H9 (cell line): Measurements from ENCODE around the gene ACOX1. TPM values are rescaled to one million over a fixed set of nuclear protein-coding genes. Genes with fewer than 3 reads are reported as not detected.

Source experiments
- DNase-seq: peaks from one replicate; pipeline ENCODE4 v3.0.0-alpha.2; 2017
- H2AFZ ChIP-seq: one replicate; pipeline ENCODE4 v1.6.1; 2013; ENCODE audit warnings: mild to moderate bottlenecking, low read length, control low read depth, moderate library complexity
- H2AK5ac ChIP-seq: 2 replicates; pipeline ENCODE4 v1.6.1; 2013; ENCODE audit warnings: low read length, control low read depth, mixed read lengths; ENCODE audit not compliant: insufficient read length
- H2BK120ac ChIP-seq: one replicate; pipeline ENCODE4 v1.6.1; 2013; ENCODE audit warnings: low read depth, mild to moderate bottlenecking, low read length, control low read depth, inconsistent platforms; ENCODE audit not compliant: poor library complexity, severe bottlenecking
- H2BK12ac ChIP-seq: 2 replicates; pipeline ENCODE4 v1.6.1; 2013; ENCODE audit warnings: low read length, control low read depth, mixed read lengths, low read depth; ENCODE audit not compliant: insufficient read length
- H2BK15ac ChIP-seq: 2 replicates; pipeline ENCODE4 v1.6.1; 2013; ENCODE audit warnings: low read depth, low read length, control low read depth
- H2BK20ac ChIP-seq: one replicate; pipeline ENCODE4 v1.6.1; 2013; ENCODE audit warnings: low read depth, mild to moderate bottlenecking, low read length, control low read depth, inconsistent platforms; ENCODE audit not compliant: poor library complexity, severe bottlenecking
- H2BK5ac ChIP-seq: 2 replicates; pipeline ENCODE4 v1.6.1; 2013; ENCODE audit warnings: low read length, control low read depth, mixed read lengths; ENCODE audit not compliant: insufficient read length
- H3K14ac ChIP-seq: 2 replicates; pipeline ENCODE4 v1.6.1; 2013; ENCODE audit warnings: low read length, control low read depth; ENCODE audit not compliant: insufficient read depth
- H3K18ac ChIP-seq: 2 replicates; pipeline ENCODE4 v1.6.1; 2013; ENCODE audit warnings: low read depth, mild to moderate bottlenecking, mixed read lengths, low read length, control low read depth; ENCODE audit not compliant: insufficient read length
- H3K23ac ChIP-seq: 2 replicates; pipeline ENCODE4 v1.6.1; 2013; ENCODE audit warnings: low read length, control low read depth, mixed read lengths, low read depth; ENCODE audit not compliant: insufficient read length
- H3K23me2 ChIP-seq: 2 replicates; pipeline ENCODE4 v1.6.1; 2013; ENCODE audit warnings: low read depth, mild to moderate bottlenecking, mixed read lengths, low read length, control low read depth; ENCODE audit not compliant: insufficient read length, poor library complexity, severe bottlenecking
- H3K27ac ChIP-seq: 2 replicates; pipeline ENCODE4 v1.5.1; 2013; ENCODE audit warnings: low read length, control low read depth, mixed read lengths, low read depth; ENCODE audit not compliant: insufficient read length
- H3K27me3 ChIP-seq: 2 replicates; pipeline ENCODE4 v1.6.1; 2013; ENCODE audit warnings: low read length, control low read depth, inconsistent platforms; ENCODE audit not compliant: insufficient read depth
- H3K4ac ChIP-seq: 2 replicates; pipeline ENCODE4 v1.6.1; 2013; ENCODE audit warnings: low read depth, mild to moderate bottlenecking, control low read depth, inconsistent platforms, low read length, moderate library complexity
- H3K4me1 ChIP-seq: 2 replicates; pipeline ENCODE4 v1.6.1; 2013; ENCODE audit warnings: low read length, control low read depth, inconsistent platforms; ENCODE audit not compliant: insufficient read depth
- H3K4me2 ChIP-seq: 2 replicates; pipeline ENCODE4 v1.6.1; 2013; ENCODE audit warnings: low read length, control low read depth, mixed read lengths; ENCODE audit not compliant: insufficient read length, insufficient read depth
- H3K56ac ChIP-seq: 2 replicates; pipeline ENCODE4 v1.6.1; 2013; ENCODE audit warnings: low read depth, mild to moderate bottlenecking, mixed read lengths, low read length, control low read depth; ENCODE audit not compliant: insufficient read length
- H3K79me1 ChIP-seq: 2 replicates; pipeline ENCODE4 v1.6.1; 2013; ENCODE audit warnings: low read depth, mild to moderate bottlenecking, moderate library complexity, low read length, control low read depth, inconsistent platforms; ENCODE audit not compliant: insufficient read depth, poor library complexity, severe bottlenecking
- H3K79me2 ChIP-seq: 2 replicates; pipeline ENCODE4 v1.6.1; 2013; ENCODE audit warnings: low read length, control low read depth, inconsistent platforms; ENCODE audit not compliant: insufficient read depth
- H3K9ac ChIP-seq: 2 replicates; pipeline ENCODE4 v1.6.1; 2013; ENCODE audit warnings: low read length, control low read depth, mixed read lengths; ENCODE audit not compliant: insufficient read length; ENCODE audit errors: extremely low read depth
- H3K9me3 ChIP-seq: one replicate; pipeline ENCODE4 v1.6.1; 2013; ENCODE audit warnings: low read depth, low read length, inconsistent platforms; ENCODE audit not compliant: control insufficient read depth
- H3T11ph ChIP-seq: one replicate; pipeline ENCODE4 v1.6.1; 2013; ENCODE audit warnings: mild to moderate bottlenecking, low read length, control low read depth, inconsistent platforms
- H4K20me1 ChIP-seq: one replicate; pipeline ENCODE4 v1.6.1; 2013; ENCODE audit not compliant: control insufficient read depth, insufficient read length, insufficient read depth
- H4K5ac ChIP-seq: 2 replicates; pipeline ENCODE4 v1.6.1; 2013; ENCODE audit warnings: low read depth, mild to moderate bottlenecking, mixed read lengths, low read length, control low read depth; ENCODE audit not compliant: insufficient read length
- H4K8ac ChIP-seq: replicated peaks from 2 replicates; pipeline ENCODE4 v1.6.1; 2013; ENCODE audit warnings: low read length, control low read depth, mixed read lengths, low read depth; ENCODE audit not compliant: insufficient read length
- H4K91ac ChIP-seq: 2 replicates; pipeline ENCODE4 v1.6.1; 2013; ENCODE audit warnings: low read depth, mild to moderate bottlenecking, moderate library complexity, mixed read lengths, low read length, control low read depth; ENCODE audit not compliant: insufficient read length
- H3K27ac Mint-ChIP-seq, 3 experiments: 2 replicates in 2 of 3; 3 replicates in 1 of 3; pipeline ENCODE4 v1.8.0; 2020 to 2021; ENCODE audit warnings: mixed read lengths in 3 of 3, mild to moderate bottlenecking in 1 of 3, moderate library complexity in 1 of 3
- H3K27me3 Mint-ChIP-seq: 2 replicates; pipeline ENCODE4 v1.8.0; 2021; ENCODE audit warnings: low read depth, mild to moderate bottlenecking, moderate library complexity, mixed read lengths
- H3K36me3 Mint-ChIP-seq, 3 experiments: 2 replicates in 2 of 3; 3 replicates in 1 of 3; pipeline ENCODE4 v1.8.0; 2020 to 2021; ENCODE audit warnings: low read depth in 3 of 3, mixed read lengths in 3 of 3; ENCODE audit not compliant: insufficient read depth in 1 of 3
- H3K4me1 Mint-ChIP-seq, 2 experiments: 2 replicates each; pipeline ENCODE4 v1.8.0; 2020; ENCODE audit warnings: mixed read lengths in 2 of 2
- H3K4me3 Mint-ChIP-seq, 2 experiments: 2 replicates in 1 of 2; 3 replicates in 1 of 2; pipeline ENCODE4 v1.8.0; 2020 to 2021; ENCODE audit warnings: mild to moderate bottlenecking in 2 of 2, mixed read lengths in 2 of 2, moderate library complexity in 1 of 2
- H3K9me3 Mint-ChIP-seq, 2 experiments: 2 replicates in 1 of 2; 3 replicates in 1 of 2; pipeline ENCODE4 v1.8.0; 2020; ENCODE audit warnings: mild to moderate bottlenecking in 2 of 2, mixed read lengths in 2 of 2, moderate library complexity in 1 of 2
- CTCF ChIP-seq: fragments of 200-600 bp; sonication (generic); conservative IDR thresholded peaks from 3 replicates; pipeline ENCODE4 v1.8.0; 2021; ENCODE audit warnings: antibody characterized with exemption, mild to moderate bottlenecking
- WGBS: extraction: QIAGEN DNeasy Blood & Tissue Kit; methylation state at CpG from one replicate; pipeline ENCODE4 v1.1.7; 2013; ENCODE audit warnings: missing lambda C conversion rate, low lambda C conversion rate, mixed read lengths; ENCODE audit not compliant: insufficient read length; ENCODE audit errors: extremely low coverage; 5-methylcytosine and 5-hydroxymethylcytosine counted together
- total RNA-seq: library from RNA; stranded (reverse); gene quantifications from 2 replicates; pipeline ENCODE4 v1.2.1, GENCODE V29; 2021

Gene ACOX1
- total RNA-seq, 1 experiment from 2014 or later: 27.4 TPM

GRCh38 chr17:75899767-75900468 lies 79.0 kb downstream of the ACOX1 start:
- H3K27ac ChIP-seq: no peak overlapping the region
- peaks cover 13% of the 10 kb centered on the region for H3K23me2 ChIP-seq
- no peak overlapping the region for H3K4ac ChIP-seq
- peaks cover 16 to 22% of the 10 kb centered on the region in 2 experiments for H3K4me1 Mint-ChIP-seq
- no peaks in the 10 kb centered on the region for H3K79me1 ChIP-seq
- no peak overlapping the region for H2BK15ac ChIP-seq
- no peak overlapping the region for H3K23ac ChIP-seq
- H3K27ac Mint-ChIP-seq: no peak overlapping the region; a peak in 1 of 7 replicates
- H2BK12ac ChIP-seq: no peak overlapping the region
- H3K4me3 Mint-ChIP-seq: no peak overlapping the region
- H3K56ac ChIP-seq: no peak overlapping the region
- no peak overlapping the region for H2BK5ac ChIP-seq
- no peaks in the 10 kb centered on the region; the same call in 1 of the 2 replicates for H3K27me3 Mint-ChIP-seq
- H4K91ac ChIP-seq: no peak overlapping the region
- no peak for DNase-seq
- no peak overlapping the region for H3K14ac ChIP-seq
- H3K9me3 ChIP-seq: no peaks in the 10 kb centered on the region
- H4K8ac ChIP-seq: no peak overlapping the region
- no peak overlapping the region for H4K5ac ChIP-seq
- no peak overlapping the region for H2BK120ac ChIP-seq
- H3K36me3 Mint-ChIP-seq: peaks cover 17 to 47% (median 40%) of the 10 kb centered on the region in 3 experiments
- H2BK20ac ChIP-seq: no peak overlapping the region
- TF ChIP-seq CTCF: no peak
- no peak overlapping the region for H3K4me2 ChIP-seq
- no peak overlapping the region for H3K9ac ChIP-seq
- no peaks in the 10 kb centered on the region for H3K9me3 Mint-ChIP-seq
- no peaks in the 10 kb centered on the region for H3K27me3 ChIP-seq
- no peak overlapping the region for H3K18ac ChIP-seq
- H2AK5ac ChIP-seq: no peak overlapping the region
- no CpG with 5 or more reads among the region's 23 CpGs for WGBS
- H4K20me1 ChIP-seq: no peaks in the 10 kb centered on the region
- no peaks in the 10 kb centered on the region; the same call in 1 of the 2 replicates for H3K4me1 ChIP-seq
- H2AFZ ChIP-seq: no peak overlapping the region
- no peaks in the 10 kb centered on the region for H3K79me2 ChIP-seq
- no peak overlapping the region for H3T11ph ChIP-seq
